Muscle of arm (tissue), 12 donors: ENCODE results near the gene KCNK18. TPM values are rescaled to one million over a fixed set of nuclear protein-coding genes. Genes with fewer than 3 reads are reported as not detected.
"Not testable (repeated sequence)": the region's sequence is repeated elsewhere in the genome, so short reads cannot be mapped to it uniquely, and the experiment has no call there.

Experiments used
- DNase-seq: peaks from one replicate; pipeline ENCODE4 v3.0.0-alpha.2; 2013
- polyA plus RNA-seq, 12 donors: library from polyadenylated mRNA; unstranded; fragments of 120-200 nt; gene quantifications; one replicate each; pipeline ENCODE4 v1.2.1, GENCODE V29; 2013; ENCODE audit not compliant: insufficient read length in 12 of 12

Gene KCNK18
- polyA plus RNA-seq, 12 donors = not detected

- no peak for DNase-seq
Observed at GRCh38 chr10:117221156-117221711, 23.9 kb downstream of the KCNK18 start.

- no peak for DNase-seq
Observed at GRCh38 chr10:117222552-117222951, 25.3 kb downstream of the KCNK18 start.

- DNase-seq = no peak
Observed at GRCh38 chr10:117222976-117223692, 25.8 kb downstream of the KCNK18 start.

GRCh38 chr10:117223693-117224430, 26.6 kb downstream of the KCNK18 start:
- no peak for DNase-seq

GRCh38 chr10:117224881-117225280, 27.6 kb downstream of the KCNK18 start:
- DNase-seq = no peak

- DNase-seq = no peak
Observed at GRCh38 chr10:117226813-117227451, 29.6 kb downstream of the KCNK18 start.

GRCh38 chr10:117228210-117228609, 30.9 kb downstream of the KCNK18 start:
- DNase-seq = no peak

GRCh38 chr10:117230107-117230506, 32.8 kb downstream of the KCNK18 start:
- DNase-seq = not testable (repeated sequence)

- no peak for DNase-seq
Observed at GRCh38 chr10:117237401-117237991, 40.2 kb downstream of the KCNK18 start.

- no peak for DNase-seq
Observed at GRCh38 chr10:117239051-117239450, 41.8 kb downstream of the KCNK18 start.

- DNase-seq = no peak
Observed at GRCh38 chr10:117239721-117240620, 42.7 kb downstream of the KCNK18 start.

- no peak for DNase-seq
Observed at GRCh38 chr10:117240621-117241529, 43.6 kb downstream of the KCNK18 start, which contains the start of gene SLC18A2. Gene SLC18A2, plus strand, starts transcription at chr10:117241114. Its CDS starts 580 bp downstream, at chr10:117241694.

GRCh38 chr10:117241541-117242462, 44.5 kb downstream of the KCNK18 start:
- DNase-seq = no peak

- no peak for DNase-seq
Observed at GRCh38 chr10:117242463-117242832, 45.2 kb downstream of the KCNK18 start.

GRCh38 chr10:117246997-117247671, 49.8 kb downstream of the KCNK18 start:
- DNase-seq = no peak

GRCh38 chr10:117248750-117249465, 51.6 kb downstream of the KCNK18 start:
- no peak for DNase-seq

- DNase-seq = no peak
Observed at GRCh38 chr10:117249493-117250093, 52.3 kb downstream of the KCNK18 start.
